Measurements from ENCODE around the gene ITGB1. TPM values are rescaled to one million over a fixed set of nuclear protein-coding genes. Genes with fewer than 3 reads are reported as not detected.
"Not testable (repeated sequence)": the region's sequence is repeated elsewhere in the genome, so short reads cannot be mapped to it uniquely, and the experiment has no call there.

The ITGB1 gene
- total and polyA plus RNA-seq, 2 experiments from 2014 or later: 317 to 439 TPM

DNA sequence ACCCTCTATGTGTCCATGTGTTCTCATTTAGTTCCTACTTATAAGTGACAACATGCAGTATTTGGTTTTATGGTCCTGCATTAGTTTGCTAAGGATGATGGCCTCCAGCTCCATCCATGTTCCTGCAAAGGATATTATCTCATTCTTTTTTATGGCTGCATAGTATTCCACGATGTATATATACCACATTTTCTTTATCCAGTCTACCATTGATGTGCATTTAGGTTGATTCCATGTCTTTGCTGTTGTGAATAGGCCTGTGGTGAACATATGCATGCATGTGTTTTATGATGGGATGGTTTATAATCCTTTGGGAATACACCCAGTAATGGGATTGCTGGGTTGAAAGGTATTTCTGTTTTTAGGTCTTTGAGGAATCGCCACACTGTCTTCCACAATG is 36.6 kb upstream of the ITGB1 start:
- ATAC-seq; H3K4me3 Mint-ChIP-seq; H3K4me1 Mint-ChIP-seq; H3F3A ChIP-seq (replicated peaks; ENCODE audit: low read depth); H4K20me1 ChIP-seq (replicated peaks; ENCODE audit: insufficient read depth); H3K27me3 Mint-ChIP-seq (ENCODE audit: insufficient read depth, low read depth, poor library complexity); H2AFZ ChIP-seq; H3K27ac Mint-ChIP-seq; H3K36me3 ChIP-seq (ENCODE audit: insufficient read depth); H3K79me2 ChIP-seq (replicated peaks; ENCODE audit: insufficient read depth); DNase-seq (ENCODE audit: low spot score); H3K27ac ChIP-seq (ENCODE audit: low read depth); H3K4me1 ChIP-seq (ENCODE audit: insufficient read depth); H3K27me3 ChIP-seq (ENCODE audit: insufficient read depth); H3K36me3 Mint-ChIP-seq (ENCODE audit: low read depth); H3K4me2 ChIP-seq; H3K4me3 ChIP-seq; H3K9me2 ChIP-seq (ENCODE audit: insufficient read depth); H3K9me3 Mint-ChIP-seq: not testable (repeated sequence)

DNA sequence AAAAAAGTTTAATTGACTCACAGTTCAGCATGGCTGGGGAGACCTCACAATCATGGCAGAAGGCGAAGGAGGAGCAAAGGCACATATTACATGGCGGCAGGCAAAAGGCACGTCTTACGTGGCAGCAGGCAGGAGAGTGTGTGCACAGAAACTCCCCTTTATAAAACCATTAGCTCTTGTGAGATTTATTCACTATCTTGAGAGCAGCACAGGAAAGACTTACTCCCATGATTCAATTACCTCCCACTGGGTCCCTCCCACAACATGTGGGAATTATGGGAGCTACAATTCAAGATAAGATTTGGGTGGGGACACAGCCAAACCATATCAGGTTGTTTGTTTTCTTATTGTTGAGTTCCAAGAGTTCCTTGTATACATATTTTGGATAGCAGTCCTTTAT is 34.3 kb upstream of the ITGB1 start:
- not testable (repeated sequence) for H3K27ac ChIP-seq (ENCODE audit: low read depth); H3K4me3 ChIP-seq; H3K9me2 ChIP-seq (ENCODE audit: insufficient read depth); H3K4me2 ChIP-seq; H2AFZ ChIP-seq; H3K4me1 Mint-ChIP-seq; H3K4me3 Mint-ChIP-seq; H3K4me1 ChIP-seq (ENCODE audit: insufficient read depth); DNase-seq (ENCODE audit: low spot score); ATAC-seq; H3K9me3 Mint-ChIP-seq; H3K79me2 ChIP-seq (replicated peaks; ENCODE audit: insufficient read depth); H3K27me3 ChIP-seq (ENCODE audit: insufficient read depth); H3K36me3 Mint-ChIP-seq (ENCODE audit: low read depth); H3F3A ChIP-seq (replicated peaks; ENCODE audit: low read depth); H3K27me3 Mint-ChIP-seq (ENCODE audit: insufficient read depth, low read depth, poor library complexity); H3K27ac Mint-ChIP-seq; H4K20me1 ChIP-seq (replicated peaks; ENCODE audit: insufficient read depth); H3K36me3 ChIP-seq (ENCODE audit: insufficient read depth)

DNA sequence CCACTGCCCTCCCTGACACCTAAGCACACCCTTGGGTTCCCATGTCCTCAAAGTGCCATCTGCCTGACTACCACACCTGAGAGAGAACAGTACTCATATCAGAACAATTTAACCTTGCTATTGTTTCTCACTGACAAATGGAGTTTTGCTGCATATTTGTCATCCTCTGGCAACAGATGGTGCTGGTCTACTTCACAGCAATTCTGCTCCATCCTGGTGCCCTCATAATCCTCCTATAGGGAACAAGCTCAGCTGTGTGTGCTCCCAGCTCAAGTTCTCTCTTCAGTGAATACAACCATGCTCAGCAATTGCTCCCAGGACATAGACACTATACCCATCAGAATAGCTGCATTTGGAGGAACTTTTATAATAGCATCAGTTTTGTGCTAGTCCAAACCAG is 32.8 kb upstream of the ITGB1 start:
- no peaks in the 10 kb centered on the region for H3K27me3 ChIP-seq (ENCODE audit: insufficient read depth)
- Mint-ChIP-seq H3K9me3 (peaks cover 7% of the 10 kb centered on the region; the same call in 1 of the 3 replicates), H3K27ac (no peak overlapping the region), H3K4me3 (no peak overlapping the region), H3K36me3 (ENCODE audit: low read depth) (no peaks in the 10 kb centered on the region; the same call in 2 of the 3 replicates), H3K4me1 (peaks cover 11% of the 10 kb centered on the region), H3K27me3 (ENCODE audit: insufficient read depth, low read depth, poor library complexity) (no peaks in the 10 kb centered on the region)
- peaks cover 8% of the 10 kb centered on the region for H3K4me1 ChIP-seq (ENCODE audit: insufficient read depth)
- no peak overlapping the region for H3K4me2 ChIP-seq
- H3K27ac ChIP-seq (ENCODE audit: low read depth): no peak overlapping the region
- no peaks in the 10 kb centered on the region for H3K79me2 ChIP-seq (replicated peaks; ENCODE audit: insufficient read depth)
- no peak overlapping the region for H3K4me3 ChIP-seq
- no peaks in the 10 kb centered on the region for H4K20me1 ChIP-seq (replicated peaks; ENCODE audit: insufficient read depth)
- ATAC-seq (no peak), DNase-seq (ENCODE audit: low spot score) (no peak)
- H3K9me2 ChIP-seq (ENCODE audit: insufficient read depth): no peaks in the 10 kb centered on the region
- H3K36me3 ChIP-seq (ENCODE audit: insufficient read depth): no peaks in the 10 kb centered on the region
- H2AFZ ChIP-seq: no peak overlapping the region
- H3F3A ChIP-seq (replicated peaks; ENCODE audit: low read depth): no peaks in the 10 kb centered on the region
- TF ChIP-seq ZNF331 (CRISPR knock-in tag; IDR thresholded peaks at IDR 0.05; ENCODE audit: low read depth): no peak
- TF ChIP-seq STAT1 (IDR thresholded peaks at IDR 0.05; ENCODE audit: unreplicated experiment): no peak
- TF ChIP-seq, protein P1, sequence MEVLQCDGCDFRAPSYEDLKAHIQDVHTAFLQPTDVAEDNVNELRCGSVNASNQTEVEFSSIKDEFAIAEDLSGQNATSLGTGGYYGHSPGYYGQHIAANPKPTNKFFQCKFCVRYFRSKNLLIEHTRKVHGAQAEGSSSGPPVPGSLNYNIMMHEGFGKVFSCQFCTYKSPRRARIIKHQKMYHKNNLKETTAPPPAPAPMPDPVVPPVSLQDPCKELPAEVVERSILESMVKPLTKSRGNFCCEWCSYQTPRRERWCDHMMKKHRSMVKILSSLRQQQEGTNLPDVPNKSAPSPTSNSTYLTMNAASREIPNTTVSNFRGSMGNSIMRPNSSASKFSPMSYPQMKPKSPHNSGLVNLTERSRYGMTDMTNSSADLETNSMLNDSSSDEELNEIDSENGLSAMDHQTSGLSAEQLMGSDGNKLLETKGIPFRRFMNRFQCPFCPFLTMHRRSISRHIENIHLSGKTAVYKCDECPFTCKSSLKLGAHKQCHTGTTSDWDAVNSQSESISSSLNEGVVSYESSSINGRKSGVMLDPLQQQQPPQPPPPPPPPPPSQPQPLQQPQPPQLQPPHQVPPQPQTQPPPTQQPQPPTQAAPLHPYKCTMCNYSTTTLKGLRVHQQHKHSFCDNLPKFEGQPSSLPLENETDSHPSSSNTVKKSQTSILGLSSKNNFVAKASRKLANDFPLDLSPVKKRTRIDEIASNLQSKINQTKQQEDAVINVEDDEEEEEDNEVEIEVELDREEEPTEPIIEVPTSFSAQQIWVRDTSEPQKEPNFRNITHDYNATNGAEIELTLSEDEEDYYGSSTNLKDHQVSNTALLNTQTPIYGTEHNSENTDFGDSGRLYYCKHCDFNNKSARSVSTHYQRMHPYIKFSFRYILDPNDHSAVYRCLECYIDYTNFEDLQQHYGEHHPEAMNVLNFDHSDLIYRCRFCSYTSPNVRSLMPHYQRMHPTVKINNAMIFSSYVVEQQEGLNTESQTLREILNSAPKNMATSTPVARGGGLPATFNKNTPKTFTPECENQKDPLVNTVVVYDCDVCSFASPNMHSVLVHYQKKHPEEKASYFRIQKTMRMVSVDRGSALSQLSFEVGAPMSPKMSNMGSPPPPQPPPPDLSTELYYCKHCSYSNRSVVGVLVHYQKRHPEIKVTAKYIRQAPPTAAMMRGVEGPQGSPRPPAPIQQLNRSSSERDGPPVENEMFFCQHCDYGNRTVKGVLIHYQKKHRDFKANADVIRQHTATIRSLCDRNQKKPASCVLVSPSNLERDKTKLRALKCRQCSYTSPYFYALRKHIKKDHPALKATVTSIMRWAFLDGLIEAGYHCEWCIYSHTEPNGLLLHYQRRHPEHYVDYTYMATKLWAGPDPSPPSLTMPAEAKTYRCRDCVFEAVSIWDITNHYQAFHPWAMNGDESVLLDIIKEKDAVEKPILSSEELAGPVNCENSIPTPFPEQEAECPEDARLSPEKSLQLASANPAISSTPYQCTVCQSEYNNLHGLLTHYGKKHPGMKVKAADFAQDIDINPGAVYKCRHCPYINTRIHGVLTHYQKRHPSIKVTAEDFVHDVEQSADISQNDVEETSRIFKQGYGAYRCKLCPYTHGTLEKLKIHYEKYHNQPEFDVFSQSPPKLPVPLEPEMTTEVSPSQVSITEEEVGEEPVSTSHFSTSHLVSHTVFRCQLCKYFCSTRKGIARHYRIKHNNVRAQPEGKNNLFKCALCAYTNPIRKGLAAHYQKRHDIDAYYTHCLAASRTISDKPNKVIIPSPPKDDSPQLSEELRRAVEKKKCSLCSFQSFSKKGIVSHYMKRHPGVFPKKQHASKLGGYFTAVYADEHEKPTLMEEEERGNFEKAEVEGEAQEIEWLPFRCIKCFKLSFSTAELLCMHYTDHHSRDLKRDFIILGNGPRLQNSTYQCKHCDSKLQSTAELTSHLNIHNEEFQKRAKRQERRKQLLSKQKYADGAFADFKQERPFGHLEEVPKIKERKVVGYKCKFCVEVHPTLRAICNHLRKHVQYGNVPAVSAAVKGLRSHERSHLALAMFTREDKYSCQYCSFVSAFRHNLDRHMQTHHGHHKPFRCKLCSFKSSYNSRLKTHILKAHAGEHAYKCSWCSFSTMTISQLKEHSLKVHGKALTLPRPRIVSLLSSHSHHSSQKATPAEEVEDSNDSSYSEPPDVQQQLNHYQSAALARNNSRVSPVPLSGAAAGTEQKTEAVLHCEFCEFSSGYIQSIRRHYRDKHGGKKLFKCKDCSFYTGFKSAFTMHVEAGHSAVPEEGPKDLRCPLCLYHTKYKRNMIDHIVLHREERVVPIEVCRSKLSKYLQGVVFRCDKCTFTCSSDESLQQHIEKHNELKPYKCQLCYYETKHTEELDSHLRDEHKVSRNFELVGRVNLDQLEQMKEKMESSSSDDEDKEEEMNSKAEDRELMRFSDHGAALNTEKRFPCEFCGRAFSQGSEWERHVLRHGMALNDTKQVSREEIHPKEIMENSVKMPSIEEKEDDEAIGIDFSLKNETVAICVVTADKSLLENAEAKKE (CRISPR knock-in tag; IDR thresholded peaks at IDR 0.05): no peak
- TF ChIP-seq, protein P2, sequence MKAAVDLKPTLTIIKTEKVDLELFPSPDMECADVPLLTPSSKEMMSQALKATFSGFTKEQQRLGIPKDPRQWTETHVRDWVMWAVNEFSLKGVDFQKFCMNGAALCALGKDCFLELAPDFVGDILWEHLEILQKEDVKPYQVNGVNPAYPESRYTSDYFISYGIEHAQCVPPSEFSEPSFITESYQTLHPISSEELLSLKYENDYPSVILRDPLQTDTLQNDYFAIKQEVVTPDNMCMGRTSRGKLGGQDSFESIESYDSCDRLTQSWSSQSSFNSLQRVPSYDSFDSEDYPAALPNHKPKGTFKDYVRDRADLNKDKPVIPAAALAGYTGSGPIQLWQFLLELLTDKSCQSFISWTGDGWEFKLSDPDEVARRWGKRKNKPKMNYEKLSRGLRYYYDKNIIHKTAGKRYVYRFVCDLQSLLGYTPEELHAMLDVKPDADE (IDR thresholded peaks at IDR 0.05): no peak
- TF ChIP-seq, protein P3, sequence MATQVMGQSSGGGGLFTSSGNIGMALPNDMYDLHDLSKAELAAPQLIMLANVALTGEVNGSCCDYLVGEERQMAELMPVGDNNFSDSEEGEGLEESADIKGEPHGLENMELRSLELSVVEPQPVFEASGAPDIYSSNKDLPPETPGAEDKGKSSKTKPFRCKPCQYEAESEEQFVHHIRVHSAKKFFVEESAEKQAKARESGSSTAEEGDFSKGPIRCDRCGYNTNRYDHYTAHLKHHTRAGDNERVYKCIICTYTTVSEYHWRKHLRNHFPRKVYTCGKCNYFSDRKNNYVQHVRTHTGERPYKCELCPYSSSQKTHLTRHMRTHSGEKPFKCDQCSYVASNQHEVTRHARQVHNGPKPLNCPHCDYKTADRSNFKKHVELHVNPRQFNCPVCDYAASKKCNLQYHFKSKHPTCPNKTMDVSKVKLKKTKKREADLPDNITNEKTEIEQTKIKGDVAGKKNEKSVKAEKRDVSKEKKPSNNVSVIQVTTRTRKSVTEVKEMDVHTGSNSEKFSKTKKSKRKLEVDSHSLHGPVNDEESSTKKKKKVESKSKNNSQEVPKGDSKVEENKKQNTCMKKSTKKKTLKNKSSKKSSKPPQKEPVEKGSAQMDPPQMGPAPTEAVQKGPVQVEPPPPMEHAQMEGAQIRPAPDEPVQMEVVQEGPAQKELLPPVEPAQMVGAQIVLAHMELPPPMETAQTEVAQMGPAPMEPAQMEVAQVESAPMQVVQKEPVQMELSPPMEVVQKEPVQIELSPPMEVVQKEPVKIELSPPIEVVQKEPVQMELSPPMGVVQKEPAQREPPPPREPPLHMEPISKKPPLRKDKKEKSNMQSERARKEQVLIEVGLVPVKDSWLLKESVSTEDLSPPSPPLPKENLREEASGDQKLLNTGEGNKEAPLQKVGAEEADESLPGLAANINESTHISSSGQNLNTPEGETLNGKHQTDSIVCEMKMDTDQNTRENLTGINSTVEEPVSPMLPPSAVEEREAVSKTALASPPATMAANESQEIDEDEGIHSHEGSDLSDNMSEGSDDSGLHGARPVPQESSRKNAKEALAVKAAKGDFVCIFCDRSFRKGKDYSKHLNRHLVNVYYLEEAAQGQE (IDR thresholded peaks at IDR 0.05; ENCODE audit: unreplicated experiment): no peak
- no peak for TF ChIP-seq CREB1 (CRISPR knock-in tag; IDR thresholded peaks at IDR 0.05; ENCODE audit: low read depth)
